PC-9 (cell line): ENCODE results near the gene TTL.

Experiments used
- EZH2 ChIP-seq: fragments of 200-600 bp; sonication (generic); IDR thresholded peaks from 2 replicates; pipeline ENCODE4 v1.8.0; 2017; ENCODE audit warnings: antibody characterized with exemption, low read depth
- TF ChIP-seq, protein P1 (sequence below): fragments of 200-600 bp; sonication (generic); conservative IDR thresholded peaks from 2 replicates; pipeline ENCODE4 v1.6.1; 2017; ENCODE audit warnings: mixed run types, antibody characterized with exemption, mild to moderate bottlenecking, moderate library complexity

DNA sequence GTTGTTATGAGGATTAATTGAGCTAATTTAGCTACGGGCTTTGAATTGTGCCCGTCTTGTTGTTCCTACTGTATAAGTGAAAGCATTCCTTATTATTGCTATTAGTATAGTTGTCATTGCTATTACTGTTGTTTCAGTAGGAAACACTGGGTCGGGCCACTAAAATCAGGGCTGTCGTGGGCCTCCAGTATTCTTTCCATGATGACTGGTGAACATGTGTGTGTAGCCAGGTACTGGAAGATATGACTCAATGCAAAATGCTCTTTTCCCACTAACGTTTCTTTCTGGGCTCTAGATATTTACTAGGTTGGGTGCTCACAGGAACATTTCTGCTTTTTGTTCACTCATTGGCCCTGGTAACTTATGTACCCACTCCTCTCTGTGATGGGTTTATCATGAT, 4.9 kb downstream of the TTL start:
- TF ChIP-seq EZH2 = no peak
- TF ChIP-seq, protein P1, sequence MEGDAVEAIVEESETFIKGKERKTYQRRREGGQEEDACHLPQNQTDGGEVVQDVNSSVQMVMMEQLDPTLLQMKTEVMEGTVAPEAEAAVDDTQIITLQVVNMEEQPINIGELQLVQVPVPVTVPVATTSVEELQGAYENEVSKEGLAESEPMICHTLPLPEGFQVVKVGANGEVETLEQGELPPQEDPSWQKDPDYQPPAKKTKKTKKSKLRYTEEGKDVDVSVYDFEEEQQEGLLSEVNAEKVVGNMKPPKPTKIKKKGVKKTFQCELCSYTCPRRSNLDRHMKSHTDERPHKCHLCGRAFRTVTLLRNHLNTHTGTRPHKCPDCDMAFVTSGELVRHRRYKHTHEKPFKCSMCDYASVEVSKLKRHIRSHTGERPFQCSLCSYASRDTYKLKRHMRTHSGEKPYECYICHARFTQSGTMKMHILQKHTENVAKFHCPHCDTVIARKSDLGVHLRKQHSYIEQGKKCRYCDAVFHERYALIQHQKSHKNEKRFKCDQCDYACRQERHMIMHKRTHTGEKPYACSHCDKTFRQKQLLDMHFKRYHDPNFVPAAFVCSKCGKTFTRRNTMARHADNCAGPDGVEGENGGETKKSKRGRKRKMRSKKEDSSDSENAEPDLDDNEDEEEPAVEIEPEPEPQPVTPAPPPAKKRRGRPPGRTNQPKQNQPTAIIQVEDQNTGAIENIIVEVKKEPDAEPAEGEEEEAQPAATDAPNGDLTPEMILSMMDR = no peak
